Sigmoid colon (tissue), 4 donors: ENCODE results near the gene SYNE3.

ENCODE experiments used
- CTCF ChIP-seq, 4 experiments: fragments of 450-650 bp in 3 of 4; fragments of 200-600 bp in 1 of 4; IDR thresholded peaks; one replicate each; pipeline ENCODE4 v1.5.1; 2016 to 2019; ENCODE audit warnings: antibody characterized with exemption in 4 of 4, mild to moderate bottlenecking in 3 of 4, moderate library complexity in 2 of 4
- EP300 ChIP-seq, 4 donors: sonication (generic); formaldehyde crosslinking; IDR thresholded peaks; one replicate each; pipeline ENCODE4 v1.6.1; 2017; ENCODE audit warnings: antibody characterized with exemption in 4 of 4
- POLR2A ChIP-seq, 2 donors: fragments of 450-650 bp; IDR thresholded peaks; one replicate each; pipeline ENCODE4 v1.6.1; 2016; ENCODE audit warnings: antibody characterized with exemption in 2 of 2, mild to moderate bottlenecking in 2 of 2, moderate library complexity in 2 of 2
- POLR2AphosphoS5 ChIP-seq, 4 donors: sonication (generic); formaldehyde crosslinking; IDR thresholded peaks; one replicate each; pipeline ENCODE4 v1.6.1; 2017; ENCODE audit warnings: antibody characterized with exemption in 4 of 4

GRCh38 chr14:95520346-95520745 is 3.9 kb upstream of the SYNE3 start:
- TF ChIP-seq EP300 (IDR thresholded peaks at IDR 0.05) (no peak), POLR2A (IDR thresholded peaks at IDR 0.05) (no peak), CTCF (IDR thresholded peaks at IDR 0.05) (no peak), POLR2AphosphoS5 (IDR thresholded peaks at IDR 0.05) (no peak)
